OCI-LY3 (cell line): ENCODE data around the gene FAM216B.

Experiments used
- EZH2phosphoT487 ChIP-seq: fragments of 200-600 bp; shearing (Covaris generic); IDR thresholded peaks from 2 replicates; pipeline ENCODE4 v1.6.1; 2018; ENCODE audit warnings: antibody characterized with exemption, mixed run types, low read depth
- TF ChIP-seq, protein P1 (sequence below): fragments of 200-600, 300-600 bp; sonication (generic); IDR thresholded peaks from 2 replicates; pipeline ENCODE4 v1.5.1; 2014; ENCODE audit warnings: antibody characterized with exemption, low read length, low read depth

GRCh38 chr13:42750794-42751193 is 30.6 kb upstream of the FAM216B start:
- TF ChIP-seq, protein P1, sequence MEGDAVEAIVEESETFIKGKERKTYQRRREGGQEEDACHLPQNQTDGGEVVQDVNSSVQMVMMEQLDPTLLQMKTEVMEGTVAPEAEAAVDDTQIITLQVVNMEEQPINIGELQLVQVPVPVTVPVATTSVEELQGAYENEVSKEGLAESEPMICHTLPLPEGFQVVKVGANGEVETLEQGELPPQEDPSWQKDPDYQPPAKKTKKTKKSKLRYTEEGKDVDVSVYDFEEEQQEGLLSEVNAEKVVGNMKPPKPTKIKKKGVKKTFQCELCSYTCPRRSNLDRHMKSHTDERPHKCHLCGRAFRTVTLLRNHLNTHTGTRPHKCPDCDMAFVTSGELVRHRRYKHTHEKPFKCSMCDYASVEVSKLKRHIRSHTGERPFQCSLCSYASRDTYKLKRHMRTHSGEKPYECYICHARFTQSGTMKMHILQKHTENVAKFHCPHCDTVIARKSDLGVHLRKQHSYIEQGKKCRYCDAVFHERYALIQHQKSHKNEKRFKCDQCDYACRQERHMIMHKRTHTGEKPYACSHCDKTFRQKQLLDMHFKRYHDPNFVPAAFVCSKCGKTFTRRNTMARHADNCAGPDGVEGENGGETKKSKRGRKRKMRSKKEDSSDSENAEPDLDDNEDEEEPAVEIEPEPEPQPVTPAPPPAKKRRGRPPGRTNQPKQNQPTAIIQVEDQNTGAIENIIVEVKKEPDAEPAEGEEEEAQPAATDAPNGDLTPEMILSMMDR = no peak
- TF ChIP-seq EZH2phosphoT487 = no peak
